WERI-Rb-1 (cell line): ENCODE data around the gene CAMTA1.
"Not testable (repeated sequence)": the region's sequence is repeated elsewhere in the genome, so short reads cannot be mapped to it uniquely, and the experiment has no call there.

Source experiments
- DNase-seq: peaks from one replicate; pipeline ENCODE4 v3.0.0-alpha.2; 2020
- H3K27ac ChIP-seq: fragments of 250-450 bp; sonication (Bioruptor Pico); 2 replicates; pipeline ENCODE4 v1.5.1; 2020; ENCODE audit warnings: mild to moderate bottlenecking, moderate library complexity
- H3K27me3 ChIP-seq: fragments of 250-450 bp; sonication (Bioruptor Pico); 2 replicates; pipeline ENCODE4 v1.5.1; 2021; ENCODE audit warnings: mild to moderate bottlenecking, low read depth, moderate library complexity; ENCODE audit not compliant: insufficient read depth, severe bottlenecking
- H3K36me3 ChIP-seq: fragments of 250-450 bp; sonication (Bioruptor Pico); 2 replicates; pipeline ENCODE4 v1.5.1; 2020; ENCODE audit warnings: mild to moderate bottlenecking, moderate library complexity
- H3K4me3 ChIP-seq: 2 replicates; pipeline ENCODE4 v1.5.1; 2011; ENCODE audit warnings: low read depth, mild to moderate bottlenecking, control low read depth, low read length
- H3K9me3 ChIP-seq: fragments of 250-450 bp; sonication (Bioruptor Pico); 2 replicates; pipeline ENCODE4 v1.5.1; 2021; ENCODE audit warnings: mild to moderate bottlenecking, moderate library complexity; ENCODE audit not compliant: severe bottlenecking
- CTCF ChIP-seq: IDR thresholded peaks from 2 replicates; pipeline ENCODE4 v1.5.1; 2011; ENCODE audit warnings: low read depth, mild to moderate bottlenecking, control low read depth, inconsistent platforms, low read length

The CAMTA1 gene

DNA sequence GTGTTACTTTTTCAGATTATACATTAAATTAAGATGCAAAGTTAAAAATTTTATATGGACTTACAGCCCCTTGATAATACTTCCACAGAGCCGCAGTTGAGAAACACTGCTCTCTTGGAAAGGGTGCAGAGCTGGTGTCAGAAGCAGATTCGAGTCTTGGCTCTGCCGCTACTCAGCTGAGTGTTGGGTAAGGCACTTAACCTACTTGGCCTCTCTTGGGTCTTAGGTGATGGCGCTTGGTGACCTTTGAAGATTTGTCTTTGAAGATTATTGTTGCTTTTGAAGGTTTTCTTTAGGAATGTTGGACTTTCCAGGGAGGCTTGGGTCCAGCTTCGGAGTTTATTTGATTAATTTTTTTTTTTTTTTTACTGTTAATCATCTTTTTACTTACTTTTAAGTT, 48.5 kb downstream of the CAMTA1 start:
- Histone ChIP-seq H3K27me3 (no peaks in the 10 kb centered on the region), H3K27ac (no peak overlapping the region), H3K4me3 (no peak overlapping the region), H3K36me3 (peaks cover 28% of the 10 kb centered on the region), H3K9me3 (no peaks in the 10 kb centered on the region)
- no peak for DNase-seq
- no peak for TF ChIP-seq CTCF

DNA sequence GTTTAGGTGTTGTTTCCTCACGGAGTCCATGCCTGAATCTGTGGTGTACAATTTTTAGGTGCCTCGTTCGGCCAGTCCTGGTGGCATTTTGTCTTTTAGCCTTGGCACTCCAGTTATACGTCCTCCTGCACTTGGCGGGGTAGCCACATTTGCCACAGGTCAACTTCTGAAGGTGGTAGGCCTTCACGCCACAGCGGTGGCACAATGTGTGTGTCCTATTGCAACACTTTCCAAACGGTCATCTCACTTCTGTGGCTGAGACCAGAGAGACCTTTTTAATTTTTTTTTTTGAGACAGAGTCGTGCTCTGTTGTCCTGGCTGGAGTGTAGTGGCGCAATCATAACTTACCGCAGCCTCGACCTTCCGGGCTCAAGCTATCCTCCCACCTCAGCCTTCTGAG, 49.1 kb downstream of the CAMTA1 start:
- TF ChIP-seq CTCF, result no peak
- no peak overlapping the region for H3K27ac ChIP-seq
- peaks cover 23% of the 10 kb centered on the region for H3K36me3 ChIP-seq
- H3K9me3 ChIP-seq, result no peaks in the 10 kb centered on the region
- DNase-seq, result no peak
- H3K4me3 ChIP-seq, result no peak overlapping the region
- no peaks in the 10 kb centered on the region for H3K27me3 ChIP-seq

DNA sequence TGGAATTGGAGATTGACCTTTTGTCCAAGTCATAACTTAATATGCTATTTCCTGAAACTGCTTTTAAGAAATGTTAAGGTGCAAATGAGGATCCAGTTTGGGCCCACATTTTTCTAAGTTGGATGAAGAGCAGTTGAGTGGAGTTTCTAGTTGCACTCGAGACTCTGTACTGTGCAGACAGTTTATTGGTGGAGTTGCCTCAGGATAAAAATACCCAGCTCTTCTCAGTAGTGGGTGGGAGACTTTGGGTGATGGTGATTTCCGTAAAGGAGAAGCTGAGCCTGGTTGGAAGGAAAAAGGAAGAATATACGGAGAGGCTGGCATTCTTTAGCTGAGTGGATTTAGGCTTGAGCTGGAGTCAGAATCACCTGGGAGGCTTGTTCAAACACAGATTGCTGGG, 49.9 kb downstream of the CAMTA1 start:
- TF ChIP-seq CTCF, result no peak

GRCh38 chr1:6842301-6842700, 57.0 kb downstream of the CAMTA1 start:
- H3K36me3 ChIP-seq, result peaks cover 29% of the 10 kb centered on the region
- no peak for DNase-seq
- no peaks in the 10 kb centered on the region for H3K9me3 ChIP-seq
- no peak overlapping the region for H3K4me3 ChIP-seq
- no peaks in the 10 kb centered on the region for H3K27me3 ChIP-seq
- H3K27ac ChIP-seq, result no peak overlapping the region
- TF ChIP-seq CTCF, result no peak

More for the DNA sequence above, 49.9 kb downstream of the CAMTA1 start:
- Histone ChIP-seq H3K27me3 (no peaks in the 10 kb centered on the region), H3K9me3 (no peaks in the 10 kb centered on the region), H3K27ac (no peak overlapping the region), H3K4me3 (no peak overlapping the region), H3K36me3 (peaks cover 20% of the 10 kb centered on the region)
- no peak for DNase-seq

- H3K27ac ChIP-seq, DNase-seq, H3K9me3 ChIP-seq, H3K4me3 ChIP-seq, H3K27me3 ChIP-seq: not testable (repeated sequence)
- H3K36me3 ChIP-seq, result peaks cover 18% of the 10 kb centered on the region
These were observed 60.5 kb downstream of the CAMTA1 start for GRCh38 chr1:6845786-6846185.

- Histone ChIP-seq H3K36me3 (peaks cover 19% of the 10 kb centered on the region), H3K4me3 (no peak overlapping the region), H3K27ac (no peak overlapping the region), H3K27me3 (no peaks in the 10 kb centered on the region), H3K9me3 (no peaks in the 10 kb centered on the region)
- no peak for DNase-seq
- TF ChIP-seq CTCF, result no peak
These were observed 63.6 kb downstream of the CAMTA1 start for GRCh38 chr1:6848816-6849215.
